HepG2 (cell line): ENCODE data around the gene PDPK1. TPM values are rescaled to one million over a fixed set of nuclear protein-coding genes. Genes with fewer than 3 reads are reported as not detected.

Source experiments
- CBX5 ChIP-seq: sonication (generic); formaldehyde crosslinking; IDR thresholded peaks from 2 replicates; pipeline ENCODE4 v1.4.0; 2020; ENCODE audit warnings: missing genetic modification reagents, borderline replicate concordance
- CCAR2 ChIP-seq: fragments of 200-400 bp; formaldehyde crosslinking; optimal IDR thresholded peaks from 2 replicates; pipeline ENCODE3; 2018; ENCODE audit warnings: low read depth, mild to moderate bottlenecking, low read length, moderate library complexity
- ESRRA ChIP-seq: sonication (generic); formaldehyde crosslinking; IDR thresholded peaks from 2 replicates; pipeline ENCODE4 v1.5.1; 2020; ENCODE audit warnings: mild to moderate bottlenecking, low read depth, missing genetic modification reagents
- HNRNPL ChIP-seq: fragments of 200-400 bp; formaldehyde crosslinking; IDR thresholded peaks from 2 replicates; pipeline ENCODE4 v1.6.1; 2017; ENCODE audit warnings: mild to moderate bottlenecking, low read depth, low read length
- KMT2B ChIP-seq: IDR thresholded peaks from 2 replicates; pipeline ENCODE4 v1.6.1; 2016; ENCODE audit warnings: missing genetic modification reagents, missing compliant biosample characterization
- NFIC ChIP-seq: IDR thresholded peaks from 2 replicates; pipeline ENCODE4 v1.6.1; 2012; ENCODE audit warnings: mild to moderate bottlenecking, low read length, inconsistent platforms
- NR2C2 ChIP-seq: sonication (generic); formaldehyde crosslinking; IDR thresholded peaks from 2 replicates; pipeline ENCODE4 v1.4.0; 2020; ENCODE audit warnings: missing genetic modification reagents, mild to moderate bottlenecking, moderate library complexity, borderline replicate concordance
- NR2F6 ChIP-seq, 2 experiments: IDR thresholded peaks; 2 replicates each; pipeline ENCODE4 v1.6.1; 2016; ENCODE audit warnings: antibody characterized with exemption in 1 of 2, mild to moderate bottlenecking in 1 of 2
- PAX8 ChIP-seq: sonication (generic); formaldehyde crosslinking; IDR thresholded peaks from 2 replicates; pipeline ENCODE4 v1.8.0; 2022; ENCODE audit warnings: mild to moderate bottlenecking, missing genetic modification reagents, borderline replicate concordance
- POLR2A ChIP-seq, 2 experiments: IDR thresholded peaks; 2 replicates each; pipeline ENCODE4 v1.6.1; 2011; ENCODE audit warnings: low read depth in 2 of 2, low read length in 2 of 2, mild to moderate bottlenecking in 1 of 2, moderate library complexity in 1 of 2; ENCODE audit not compliant: insufficient read depth in 1 of 2
- RBFOX2 ChIP-seq: fragments of 200-400 bp; formaldehyde crosslinking; IDR thresholded peaks from 2 replicates; pipeline ENCODE4 v1.6.1; 2017; ENCODE audit warnings: low read depth, mild to moderate bottlenecking, low read length
- SOX6 ChIP-seq, 2 experiments: fragments of 450-650 bp in 1 of 2; sonication (generic) in 1 of 2; formaldehyde crosslinking in 1 of 2; IDR thresholded peaks; 2 replicates each; pipeline versions ENCODE4 v1.4.0 to v1.6.1; 2017 to 2020; ENCODE audit warnings: antibody characterized with exemption in 1 of 2, mild to moderate bottlenecking in 1 of 2, missing genetic modification reagents in 1 of 2
- ZSCAN31 ChIP-seq: sonication (generic); formaldehyde crosslinking; IDR thresholded peaks from 2 replicates; pipeline ENCODE4 v1.5.0; 2020; ENCODE audit warnings: low read depth, mild to moderate bottlenecking, missing genetic modification reagents
- polyA plus RNA-seq, 8 experiments: library from polyadenylated mRNA; depleted of rRNA in 3 of 8; stranded (reverse) in 7 of 8; unstranded in 1 of 8; fragments of >200 nt; fragmentation: Illumina TruSeq in 4 of 8; extraction: Trizol in 4 of 8; gene quantifications; 2 replicates each; pipeline versions ENCODE4 v1.2.1 to v1.2.3, GENCODE V29; 2011 to 2016; ENCODE audit warnings: low read depth in 4 of 8, missing spikeins in 1 of 8, mixed read lengths in 1 of 8; ENCODE audit not compliant: insufficient read depth in 1 of 8
- total RNA-seq, 5 experiments: library from RNA; depleted of rRNA; stranded (reverse); fragments of >200 nt; fragmentation: Illumina TruSeq; extraction: Trizol; gene quantifications; 2 replicates each; pipeline ENCODE4 v1.2.3, GENCODE V29; 2016; ENCODE audit warnings: low read depth in 1 of 5
- TF ChIP-seq, protein P1 (sequence below): sonication (generic); formaldehyde crosslinking; IDR thresholded peaks from 2 replicates; pipeline ENCODE4 v1.8.1; 2022; ENCODE audit warnings: low read depth, mild to moderate bottlenecking, missing genetic modification reagents
- TF ChIP-seq, protein P2 (sequence below): sonication (generic); formaldehyde crosslinking; IDR thresholded peaks from 2 replicates; pipeline ENCODE4 v1.5.0; 2020; ENCODE audit warnings: missing genetic modification reagents, mild to moderate bottlenecking, borderline replicate concordance
- TF ChIP-seq, protein P3 (sequence below): IDR thresholded peaks from 2 replicates; pipeline ENCODE4 v1.6.1; 2018; ENCODE audit warnings: missing genetic modification reagents
- TF ChIP-seq, protein P4 (sequence below): sonication (generic); formaldehyde crosslinking; IDR thresholded peaks from 2 replicates; pipeline ENCODE4 v1.4.0; 2020; ENCODE audit warnings: mild to moderate bottlenecking, low read depth, missing genetic modification reagents
- TF ChIP-seq, protein P5 (sequence below): sonication (generic); formaldehyde crosslinking; IDR thresholded peaks from 2 replicates; pipeline ENCODE4 v1.4.0; 2020; ENCODE audit warnings: missing genetic modification reagents

The PDPK1 gene
- total and polyA plus RNA-seq, 2 of the 13 experiments (the other 11 are each of a cell fraction or from before 2014, with no cell fraction given) = 59.6 to 129 TPM

DNA sequence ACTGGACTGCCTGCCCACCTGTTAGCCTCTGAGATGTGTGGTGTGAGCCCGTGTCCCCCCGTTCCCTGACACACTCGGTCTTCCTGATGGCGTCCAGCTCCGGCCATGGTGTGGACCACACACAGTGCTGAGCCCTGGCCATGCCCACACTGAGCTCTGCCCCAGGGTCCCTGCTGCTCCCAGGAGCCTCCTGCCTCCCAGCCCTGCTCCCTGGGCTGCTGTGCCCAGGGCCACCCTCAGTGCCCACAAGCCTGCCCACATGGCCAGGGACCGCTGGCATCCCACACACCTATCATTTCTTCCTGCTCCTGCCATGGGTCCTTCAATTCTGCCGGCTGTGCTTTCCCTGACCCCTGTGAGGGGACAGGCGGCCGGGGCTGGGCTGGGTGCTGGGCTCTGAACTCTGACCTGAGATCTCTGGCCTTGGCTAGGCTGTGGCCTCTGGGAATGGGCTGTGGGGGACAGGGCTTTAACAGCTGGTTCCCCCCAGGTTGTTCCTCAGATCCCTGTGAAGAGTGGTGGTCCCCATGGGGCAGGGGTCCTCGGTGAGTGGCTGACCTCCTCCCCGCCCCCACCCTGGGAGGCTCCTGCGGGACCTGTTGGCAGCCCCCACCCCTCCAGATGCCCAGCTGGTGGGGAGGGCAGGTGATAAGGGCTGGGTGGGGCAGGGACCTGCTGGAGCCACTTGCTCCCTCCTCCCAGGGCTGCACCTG, 10.6 kb upstream of the PDPK1 start (continued):
- TF ChIP-seq HNRNPL = peak; percentile 88
- TF ChIP-seq, protein P1, sequence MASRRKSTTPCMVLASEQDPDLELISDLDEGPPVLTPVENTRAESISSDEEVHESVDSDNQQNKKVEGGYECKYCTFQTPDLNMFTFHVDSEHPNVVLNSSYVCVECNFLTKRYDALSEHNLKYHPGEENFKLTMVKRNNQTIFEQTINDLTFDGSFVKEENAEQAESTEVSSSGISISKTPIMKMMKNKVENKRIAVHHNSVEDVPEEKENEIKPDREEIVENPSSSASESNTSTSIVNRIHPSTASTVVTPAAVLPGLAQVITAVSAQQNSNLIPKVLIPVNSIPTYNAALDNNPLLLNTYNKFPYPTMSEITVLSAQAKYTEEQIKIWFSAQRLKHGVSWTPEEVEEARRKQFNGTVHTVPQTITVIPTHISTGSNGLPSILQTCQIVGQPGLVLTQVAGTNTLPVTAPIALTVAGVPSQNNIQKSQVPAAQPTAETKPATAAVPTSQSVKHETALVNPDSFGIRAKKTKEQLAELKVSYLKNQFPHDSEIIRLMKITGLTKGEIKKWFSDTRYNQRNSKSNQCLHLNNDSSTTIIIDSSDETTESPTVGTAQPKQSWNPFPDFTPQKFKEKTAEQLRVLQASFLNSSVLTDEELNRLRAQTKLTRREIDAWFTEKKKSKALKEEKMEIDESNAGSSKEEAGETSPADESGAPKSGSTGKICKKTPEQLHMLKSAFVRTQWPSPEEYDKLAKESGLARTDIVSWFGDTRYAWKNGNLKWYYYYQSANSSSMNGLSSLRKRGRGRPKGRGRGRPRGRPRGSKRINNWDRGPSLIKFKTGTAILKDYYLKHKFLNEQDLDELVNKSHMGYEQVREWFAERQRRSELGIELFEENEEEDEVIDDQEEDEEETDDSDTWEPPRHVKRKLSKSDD (CRISPR knock-in tag) = 0 out of 2 replicates have a peak, but pooled peaks have one; percentile 41
- no peak; the same call in 1 of the 2 replicates for TF ChIP-seq PAX8 (CRISPR knock-in tag)
- TF ChIP-seq, protein P2, sequence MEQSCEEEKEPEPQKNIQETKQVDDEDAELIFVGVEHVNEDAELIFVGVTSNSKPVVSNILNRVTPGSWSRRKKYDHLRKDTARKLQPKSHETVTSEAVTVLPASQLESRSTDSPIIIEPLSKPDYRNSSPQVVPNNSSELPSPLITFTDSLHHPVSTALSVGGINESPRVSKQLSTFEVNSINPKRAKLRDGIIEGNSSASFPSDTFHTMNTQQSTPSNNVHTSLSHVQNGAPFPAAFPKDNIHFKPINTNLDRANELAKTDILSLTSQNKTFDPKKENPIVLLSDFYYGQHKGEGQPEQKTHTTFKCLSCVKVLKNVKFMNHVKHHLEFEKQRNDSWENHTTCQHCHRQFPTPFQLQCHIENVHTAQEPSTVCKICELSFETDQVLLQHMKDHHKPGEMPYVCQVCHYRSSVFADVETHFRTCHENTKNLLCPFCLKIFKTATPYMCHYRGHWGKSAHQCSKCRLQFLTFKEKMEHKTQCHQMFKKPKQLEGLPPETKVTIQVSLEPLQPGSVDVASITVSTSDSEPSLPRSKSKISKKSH (CRISPR knock-in tag) = 0 out of 2 replicates have a peak, but pooled peaks have one; percentile 20
- TF ChIP-seq, protein P3, sequence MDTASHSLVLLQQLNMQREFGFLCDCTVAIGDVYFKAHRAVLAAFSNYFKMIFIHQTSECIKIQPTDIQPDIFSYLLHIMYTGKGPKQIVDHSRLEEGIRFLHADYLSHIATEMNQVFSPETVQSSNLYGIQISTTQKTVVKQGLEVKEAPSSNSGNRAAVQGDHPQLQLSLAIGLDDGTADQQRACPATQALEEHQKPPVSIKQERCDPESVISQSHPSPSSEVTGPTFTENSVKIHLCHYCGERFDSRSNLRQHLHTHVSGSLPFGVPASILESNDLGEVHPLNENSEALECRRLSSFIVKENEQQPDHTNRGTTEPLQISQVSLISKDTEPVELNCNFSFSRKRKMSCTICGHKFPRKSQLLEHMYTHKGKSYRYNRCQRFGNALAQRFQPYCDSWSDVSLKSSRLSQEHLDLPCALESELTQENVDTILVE (CRISPR knock-in tag) = no peak
- 0 out of 2 replicates have a peak, but pooled peaks have one; percentile 27 for TF ChIP-seq ZSCAN31 (CRISPR knock-in tag)
- TF ChIP-seq POLR2A (IDR thresholded peaks at IDR 0.05; ENCODE audit: insufficient read depth in 1 of 2, low read depth in 2 of 2, low read length in 2 of 2) = peak in 1 of 2 experiments; percentile 40; a peak in 1 of 4 replicates
- TF ChIP-seq CCAR2 = no peak
- TF ChIP-seq CBX5 = no peak
- peak; percentile 51; the same call in 1 of the 2 replicates for TF ChIP-seq RBFOX2
- TF ChIP-seq ESRRA (CRISPR knock-in tag) = 0 out of 2 replicates have a peak, but pooled peaks have one; percentile 28
- no peak for TF ChIP-seq SOX6 (IDR thresholded peaks at IDR 0.05)
- 0 out of 2 replicates have a peak, but pooled peaks have one; percentile 15 for TF ChIP-seq SOX6 (CRISPR knock-in tag; IDR thresholded peaks at IDR 0.05)
- peak; percentile 84 for TF ChIP-seq NR2C2 (CRISPR knock-in tag)
- TF ChIP-seq NR2F6 (IDR thresholded peaks at IDR 0.05) = peak; percentile 40; the same call in 1 of the 2 replicates
- no peak for TF ChIP-seq NR2F6 (CRISPR knock-in tag; IDR thresholded peaks at IDR 0.05)
- TF ChIP-seq, protein P4, sequence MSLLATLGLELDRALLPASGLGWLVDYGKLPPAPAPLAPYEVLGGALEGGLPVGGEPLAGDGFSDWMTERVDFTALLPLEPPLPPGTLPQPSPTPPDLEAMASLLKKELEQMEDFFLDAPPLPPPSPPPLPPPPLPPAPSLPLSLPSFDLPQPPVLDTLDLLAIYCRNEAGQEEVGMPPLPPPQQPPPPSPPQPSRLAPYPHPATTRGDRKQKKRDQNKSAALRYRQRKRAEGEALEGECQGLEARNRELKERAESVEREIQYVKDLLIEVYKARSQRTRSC = no peak; the same call in 1 of the 2 replicates
- TF ChIP-seq KMT2B (CRISPR knock-in tag) = no peak
- TF ChIP-seq, protein P5, sequence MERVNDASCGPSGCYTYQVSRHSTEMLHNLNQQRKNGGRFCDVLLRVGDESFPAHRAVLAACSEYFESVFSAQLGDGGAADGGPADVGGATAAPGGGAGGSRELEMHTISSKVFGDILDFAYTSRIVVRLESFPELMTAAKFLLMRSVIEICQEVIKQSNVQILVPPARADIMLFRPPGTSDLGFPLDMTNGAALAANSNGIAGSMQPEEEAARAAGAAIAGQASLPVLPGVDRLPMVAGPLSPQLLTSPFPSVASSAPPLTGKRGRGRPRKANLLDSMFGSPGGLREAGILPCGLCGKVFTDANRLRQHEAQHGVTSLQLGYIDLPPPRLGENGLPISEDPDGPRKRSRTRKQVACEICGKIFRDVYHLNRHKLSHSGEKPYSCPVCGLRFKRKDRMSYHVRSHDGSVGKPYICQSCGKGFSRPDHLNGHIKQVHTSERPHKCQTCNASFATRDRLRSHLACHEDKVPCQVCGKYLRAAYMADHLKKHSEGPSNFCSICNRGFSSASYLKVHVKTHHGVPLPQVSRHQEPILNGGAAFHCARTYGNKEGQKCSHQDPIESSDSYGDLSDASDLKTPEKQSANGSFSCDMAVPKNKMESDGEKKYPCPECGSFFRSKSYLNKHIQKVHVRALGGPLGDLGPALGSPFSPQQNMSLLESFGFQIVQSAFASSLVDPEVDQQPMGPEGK = no peak
- no peak for TF ChIP-seq NFIC
